Right ventricle myocardium superior (tissue), 1 donor: ENCODE data around the gene TMEM220. TPM values are rescaled to one million over a fixed set of nuclear protein-coding genes. Genes with fewer than 3 reads are reported as not detected.
"Not testable (repeated sequence)": the region's sequence is repeated elsewhere in the genome, so short reads cannot be mapped to it uniquely, and the experiment has no call there.

Experiments
- ATAC-seq: fragments of 200-7000 bp; cut with Tn5 transposase; one replicate; pipeline ENCODE4 v1.9.1; 2020; ENCODE audit warnings: mild to moderate bottlenecking; ENCODE audit not compliant: poor library complexity
- DNase-seq: peaks from one replicate; pipeline ENCODE4 v3.0.0-alpha.2; 2020
- intact Hi-C: fragments of 100-400 bp; cut with DNase I; formaldehyde crosslinking; loops from one replicate; pipeline ENCODE4 v1.11.2; 2022
- total RNA-seq: library from RNA; stranded (reverse); fragmentation: NEBNext Ultra II Directional; extraction: Animal tissue kit (Norgen Biotek cat#: 25700); gene quantifications from one replicate; pipeline ENCODE4 v1.2.1, GENCODE V29; 2021
- donor health status: DM: no; HTN: yes; CAD: no; lungs with severe emphysema.

Gene TMEM220
- total RNA-seq, 1 donor from 2014 or later, result 7.6 TPM

DNA sequence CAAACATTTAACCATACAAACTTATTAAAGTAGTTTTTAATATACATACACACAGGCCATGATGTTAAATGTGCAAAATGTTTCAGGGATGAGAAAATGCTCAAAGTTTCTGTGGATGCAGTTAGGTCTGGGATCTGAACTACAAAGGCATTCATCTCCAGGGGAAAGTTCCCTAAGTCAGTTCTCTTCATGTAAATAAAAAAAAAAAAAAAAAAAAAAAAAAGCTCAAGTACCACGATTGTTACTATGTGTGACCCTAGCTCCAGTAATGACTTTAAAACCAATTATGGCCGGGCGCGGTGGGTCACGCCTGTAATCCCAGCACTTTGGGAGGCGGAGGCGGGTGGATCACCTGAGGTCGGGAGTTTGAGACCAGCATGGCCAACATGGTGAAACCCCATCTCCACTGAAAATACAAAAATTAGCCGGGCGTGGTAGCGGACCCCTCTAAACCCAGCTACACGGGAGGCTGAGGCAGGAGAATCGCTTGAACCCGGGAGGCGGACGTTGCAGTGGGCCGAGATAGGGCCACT lies 33.9 kb downstream of the TMEM220 start:
- DNase-seq, ATAC-seq, intact Hi-C loops: not testable (repeated sequence)

DNA sequence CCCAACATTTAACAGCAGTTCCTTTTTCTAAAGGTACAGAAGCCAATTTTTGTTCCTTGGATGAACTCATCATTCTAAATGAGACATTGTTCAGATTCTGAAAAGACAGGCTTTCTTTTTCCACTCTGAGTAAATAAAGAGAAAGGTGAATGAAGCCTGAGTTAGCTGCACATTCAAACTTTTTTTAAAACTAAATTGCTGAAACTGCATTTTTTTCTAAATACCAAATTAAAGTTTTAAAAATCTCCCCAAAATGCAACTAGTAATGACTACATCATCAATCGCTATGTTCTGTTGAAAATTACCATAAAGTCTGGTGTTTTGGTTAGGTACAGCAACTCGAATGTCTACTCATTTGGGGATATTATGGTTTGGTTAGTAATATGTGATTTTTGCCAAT lies 42.3 kb downstream of the TMEM220 start:
- ATAC-seq (no peak), DNase-seq (no peak)
- intact Hi-C loops, result no loop called here

DNA sequence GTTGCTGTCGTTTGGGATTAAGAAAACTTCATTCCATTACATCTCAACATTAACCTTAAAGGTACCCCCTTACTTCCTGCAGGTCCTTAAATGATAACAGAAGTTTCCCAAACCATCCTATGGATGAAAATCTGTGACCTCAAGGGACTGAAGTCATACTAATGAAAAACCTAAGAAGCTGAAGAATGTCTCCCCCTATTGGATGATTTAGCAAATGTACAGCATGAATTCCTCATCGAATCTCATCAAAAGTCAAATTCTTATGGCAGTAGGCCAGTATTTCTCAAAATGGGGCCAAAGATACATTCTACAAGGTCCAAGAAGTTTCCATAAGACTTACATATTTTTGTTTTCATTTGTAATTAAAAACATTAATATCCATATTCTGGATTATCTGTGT lies 46.0 kb downstream of the TMEM220 start:
- ATAC-seq (no peak), DNase-seq (no peak)
- intact Hi-C loops, result no loop called here

DNA sequence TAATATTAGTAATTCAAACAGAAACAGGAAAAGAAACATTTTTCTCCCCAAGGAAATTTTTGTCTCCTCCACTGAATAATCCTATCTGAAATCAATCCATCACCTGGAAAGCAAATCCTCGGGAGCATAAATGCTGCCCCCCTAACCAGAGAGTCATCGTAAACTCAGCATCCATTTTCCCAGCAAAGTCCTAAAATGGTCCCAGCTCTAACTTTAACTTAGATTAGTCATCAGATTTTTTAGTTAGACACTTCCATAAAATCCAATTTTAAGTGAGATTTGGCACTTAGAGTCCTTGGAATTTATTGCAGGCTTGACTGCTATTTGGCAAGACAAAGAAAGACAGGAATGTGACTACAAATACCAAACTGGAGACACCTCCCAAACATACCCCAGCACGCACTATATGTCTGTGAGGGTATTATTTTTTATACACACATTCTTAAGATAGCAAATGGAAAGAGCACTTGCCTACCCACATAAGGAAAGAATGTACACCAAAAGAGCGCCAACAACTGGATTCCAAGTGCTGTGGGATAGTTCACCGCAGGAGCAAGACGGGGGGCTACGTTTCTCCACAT lies 47.9 kb downstream of the TMEM220 start:
- intact Hi-C loops, result no loop called here
- no peak for ATAC-seq

DNA sequence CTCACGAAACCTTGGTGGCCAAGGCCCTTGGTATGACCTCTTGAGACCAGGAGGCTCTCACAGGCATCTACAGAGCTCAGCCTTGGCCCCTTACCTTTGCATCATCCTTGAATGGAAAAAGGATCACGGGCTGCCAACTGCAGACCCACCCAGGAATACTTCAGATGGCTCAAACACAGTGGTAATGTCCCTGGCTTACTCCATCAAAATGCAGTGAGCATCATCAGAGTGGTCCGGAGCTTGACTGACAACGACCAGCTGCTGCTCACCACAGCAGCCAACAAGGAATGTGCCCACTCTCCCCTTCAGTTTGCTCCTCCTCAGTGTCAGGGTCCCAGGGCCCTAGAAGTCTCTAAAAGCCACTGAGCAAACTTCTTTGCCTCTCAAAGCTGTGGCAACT lies 55.1 kb downstream of the TMEM220 start:
- ATAC-seq (no peak), DNase-seq (no peak)
- intact Hi-C loops, result no loop called here

More for the DNA sequence above, 47.9 kb downstream of the TMEM220 start:
- no peak for DNase-seq

DNA sequence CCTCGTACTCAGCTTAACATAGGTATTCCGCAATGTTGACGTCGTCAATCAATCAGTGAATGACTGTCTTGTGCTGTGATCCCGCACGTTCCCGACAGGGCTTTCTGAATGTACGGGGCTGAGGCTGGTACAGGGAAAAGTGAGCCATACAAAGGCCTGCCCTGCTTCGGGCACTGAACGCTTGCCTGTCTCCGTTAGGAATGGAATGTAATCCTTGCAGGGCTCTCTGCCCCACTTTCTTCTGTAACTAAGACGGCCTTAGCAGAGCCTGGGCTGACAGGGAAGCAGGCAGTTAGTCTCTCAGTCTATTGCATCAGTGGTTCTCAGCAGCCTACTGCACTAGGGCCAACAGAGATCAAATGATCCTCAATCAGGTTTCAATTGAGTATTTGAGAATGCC lies 56.5 kb downstream of the TMEM220 start:
- intact Hi-C loops, result no loop called here
- DNase-seq (no peak), ATAC-seq (no peak)

DNA sequence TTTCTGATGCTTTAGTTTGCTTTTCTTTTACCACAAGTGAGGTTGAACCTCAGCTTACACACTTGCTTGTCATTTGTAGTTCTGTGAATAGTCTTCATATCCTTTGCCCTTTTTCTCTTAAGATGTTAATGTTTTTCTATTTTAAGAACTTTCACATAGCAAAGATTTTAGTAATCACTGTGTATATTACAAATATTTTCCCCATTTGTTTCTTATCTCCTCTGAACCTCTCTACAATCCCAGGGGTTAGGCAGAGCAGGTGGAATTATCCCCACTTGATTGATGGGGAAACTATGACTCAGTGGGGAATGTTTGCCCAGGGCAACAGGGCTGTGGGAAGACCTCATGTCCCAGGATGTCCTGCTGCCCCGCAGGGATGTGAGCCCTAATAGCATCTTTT lies 61.0 kb downstream of the TMEM220 start:
- intact Hi-C loops, result no loop called here
- ATAC-seq (no peak), DNase-seq (no peak)

DNA sequence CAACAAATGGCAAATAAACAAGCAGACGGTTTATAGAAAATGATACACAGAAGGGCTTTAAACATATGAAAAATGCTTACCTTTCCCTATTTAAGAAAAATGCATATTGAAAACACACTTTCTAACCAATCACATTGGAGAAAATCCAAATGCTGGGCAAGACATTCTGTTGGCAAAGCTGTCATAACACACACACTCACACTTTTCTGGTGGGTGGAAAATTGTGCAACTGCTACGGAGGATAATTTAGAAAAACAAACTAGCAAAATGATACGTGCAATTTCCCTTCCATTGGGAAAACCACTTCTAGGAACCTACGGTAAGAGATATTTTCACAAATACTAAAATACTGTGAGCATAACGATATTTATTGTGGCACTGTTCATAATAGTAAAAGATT lies 62.9 kb downstream of the TMEM220 start:
- DNase-seq (no peak), ATAC-seq (no peak)
- intact Hi-C loops, result no loop called here

DNA sequence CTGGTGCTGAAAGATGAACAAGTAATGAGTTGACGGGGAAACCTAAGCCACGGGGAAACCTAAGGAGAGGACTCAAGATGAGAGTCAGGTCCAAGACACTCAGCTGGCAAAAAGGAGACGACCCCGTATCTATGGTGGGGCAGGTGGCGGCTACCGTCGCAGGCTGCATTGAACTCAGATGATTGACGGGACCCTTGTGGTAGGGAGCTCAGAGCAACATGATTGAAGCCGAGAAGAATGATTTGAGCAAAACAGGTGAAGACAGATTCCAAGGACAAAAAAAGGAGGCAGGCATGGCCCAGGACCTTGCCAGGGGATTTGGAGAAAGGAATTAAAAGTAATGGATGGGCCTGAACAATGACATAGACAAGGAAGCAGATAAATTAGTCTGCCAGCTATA lies 65.3 kb downstream of the TMEM220 start:
- intact Hi-C loops, result no loop called here
- ATAC-seq, result no peak
- no peak for DNase-seq

Other genes starting within 250 kb of the TMEM220 start
- gene MYH1, start 211.5 kb downstream of the TMEM220 start, total RNA-seq, result not detected
- not detected for gene MYH2, start 180.4 kb downstream of the TMEM220 start, total RNA-seq
- 0.22 TPM for gene MYH3, start 72.7 kb downstream of the TMEM220 start, total RNA-seq
- gene SCO1, start 32.5 kb downstream of the TMEM220 start, total RNA-seq, result 27.6 TPM
- gene ADPRM, start 32.4 kb downstream of the TMEM220 start, total RNA-seq, result 3.3 TPM
- not detected for gene TMEM238L, start 74.1 kb upstream of the TMEM220 start, total RNA-seq
- not detected for gene PIRT, start 108.1 kb upstream of the TMEM220 start, total RNA-seq